NCI-H226 (cell line): ENCODE measurements around the gene PSMA4.
"Not testable (repeated sequence)": the region's sequence is repeated elsewhere in the genome, so short reads cannot be mapped to it uniquely, and the experiment has no call there.

Source experiments
- DNase-seq: peaks from one replicate; pipeline ENCODE4 v3.0.0-alpha.2; 2015

PSMA4 gene

GRCh38 chr15:78540141-78540870 lies at the start of gene PSMA4:
Gene PSMA4 (plus strand): TSS chr15:78540444. CDS start chr15:78541928, 1,484 bp downstream.
- DNase-seq = peak; percentile 84

GRCh38 chr15:78492872-78493271 lies 47.4 kb upstream of the PSMA4 start:
- no peak for DNase-seq

GRCh38 chr15:78501857-78502256 lies 38.4 kb upstream of the PSMA4 start:
- DNase-seq = no peak

DNA sequence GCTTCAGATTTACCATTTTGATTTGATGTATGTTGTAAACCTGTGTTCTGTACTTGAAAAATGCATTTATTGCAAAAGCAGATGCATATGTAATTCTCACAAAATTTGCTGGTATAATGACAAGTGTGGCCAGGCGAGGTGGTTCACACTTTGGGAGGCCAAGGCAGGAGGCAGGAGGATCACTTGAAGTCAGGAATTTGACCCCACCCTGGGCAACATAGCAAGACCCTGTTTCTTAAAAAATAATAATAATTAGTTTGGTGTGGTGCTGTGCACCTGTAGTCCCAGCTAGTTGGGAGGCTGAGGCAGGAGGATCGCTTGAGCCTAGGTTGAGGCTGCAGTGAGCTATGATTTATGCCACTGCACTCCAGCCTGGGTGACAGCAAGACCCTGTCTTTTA lies 37.6 kb upstream of the PSMA4 start:
- no peak for DNase-seq

GRCh38 chr15:78506971-78507830 lies 33.0 kb upstream of the PSMA4 start, which contains the start of gene HYKK:
Gene HYKK (plus strand): TSS chr15:78507577. CDS start chr15:78513089, 5,512 bp downstream.
- DNase-seq = peak; percentile 100

DNA sequence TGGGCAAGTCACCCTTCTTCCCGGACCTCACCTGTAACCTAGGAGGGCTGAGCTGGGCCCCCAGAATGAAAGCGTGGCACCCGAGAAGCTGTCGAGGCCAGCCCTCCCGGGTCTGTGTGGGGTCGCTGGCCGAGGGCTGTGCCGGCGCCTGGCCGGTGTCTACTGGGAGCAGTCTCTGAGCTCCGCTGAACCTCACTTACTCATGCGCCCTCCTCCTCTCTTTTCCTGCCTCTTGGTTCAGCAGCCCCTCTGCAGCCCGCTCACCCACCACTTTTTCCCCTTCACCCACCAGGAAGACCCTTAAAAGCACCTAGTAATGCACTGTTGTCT lies 32.4 kb upstream of the PSMA4 start:
- DNase-seq = no peak

- no peak for DNase-seq
Observed at GRCh38 chr15:78508272-78508671, 32.0 kb upstream of the PSMA4 start.

- no peak for DNase-seq
Observed at GRCh38 chr15:78509726-78510312, 30.4 kb upstream of the PSMA4 start.

GRCh38 chr15:78520035-78520434 lies 20.2 kb upstream of the PSMA4 start:
- DNase-seq = not testable (repeated sequence)

DNA sequence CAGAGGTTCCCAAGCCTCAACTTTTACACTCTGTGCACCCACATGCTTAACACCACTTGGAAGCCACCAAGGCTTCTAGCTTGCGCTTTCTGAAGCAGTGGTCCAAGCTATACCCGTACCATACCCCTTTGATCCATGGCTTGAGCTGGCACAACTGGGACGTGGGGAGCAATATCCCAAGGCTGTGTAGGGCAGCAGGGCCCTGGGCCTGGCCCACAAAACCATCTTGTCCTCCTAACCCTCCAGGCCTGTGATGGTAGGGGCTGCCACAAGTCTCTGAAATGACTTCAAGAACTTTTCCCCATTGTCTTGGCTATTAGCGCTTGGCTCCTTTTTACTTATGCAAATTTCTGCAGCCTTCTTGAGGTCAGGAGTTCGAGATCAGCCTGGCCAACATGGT lies 16.0 kb upstream of the PSMA4 start:
- DNase-seq = no peak

DNA sequence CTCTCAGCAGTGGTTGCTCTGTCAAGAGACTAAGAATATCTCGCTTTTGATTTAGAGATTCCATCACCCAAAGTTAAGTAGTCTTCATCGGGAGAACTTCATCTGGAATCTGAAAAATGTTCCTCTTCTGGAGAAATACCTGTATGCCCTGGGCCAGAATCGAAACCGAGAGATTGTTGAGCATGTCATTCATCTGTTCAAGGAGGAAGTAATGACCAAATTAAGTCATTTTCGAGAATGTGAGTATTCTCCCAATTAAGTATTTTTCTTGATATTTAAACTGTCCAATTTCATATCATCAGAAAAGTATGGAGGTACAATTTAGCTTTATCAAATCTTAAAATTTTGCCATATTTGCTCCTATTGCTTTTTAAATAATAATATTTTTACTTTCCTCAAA lies 12.9 kb upstream of the PSMA4 start:
- DNase-seq = no peak

DNA sequence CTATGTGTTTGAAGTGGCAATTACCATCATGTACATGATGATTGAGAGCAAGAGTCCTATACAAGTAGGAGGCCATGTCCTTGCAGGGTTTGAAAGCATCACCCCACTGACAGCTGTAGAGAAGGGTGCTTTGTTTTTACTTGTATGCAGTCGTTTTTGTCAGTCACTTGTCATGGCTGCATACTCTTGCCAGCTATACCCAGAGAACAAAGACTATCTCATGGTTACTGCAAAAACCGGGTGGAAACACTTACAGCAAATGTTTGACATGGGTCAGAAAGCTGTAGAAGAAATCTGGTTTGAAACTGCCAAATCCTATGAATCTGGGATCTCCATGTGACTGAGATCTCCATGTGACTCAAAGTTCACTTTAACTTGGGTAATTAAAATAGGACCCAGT lies 6.9 kb upstream of the PSMA4 start:
- no peak for DNase-seq

DNA sequence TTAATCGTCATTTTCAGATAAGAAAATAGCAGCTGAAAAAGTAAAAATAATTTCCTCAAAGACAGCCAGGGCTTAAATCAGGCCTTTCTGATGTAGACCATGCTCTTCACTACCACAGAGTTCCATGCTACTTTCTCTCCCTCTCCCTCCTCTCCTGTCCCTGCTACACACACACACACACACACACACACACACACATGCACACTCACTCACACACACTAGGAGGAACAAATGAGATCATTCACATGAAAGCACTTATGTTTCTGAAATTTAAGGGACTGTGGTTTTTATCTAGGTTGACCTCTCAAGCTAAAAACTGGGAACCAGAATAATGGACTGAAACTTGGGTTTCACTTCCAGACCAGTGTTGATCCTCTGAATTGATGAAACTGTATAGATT lies 4.1 kb upstream of the PSMA4 start:
- DNase-seq = no peak

DNA sequence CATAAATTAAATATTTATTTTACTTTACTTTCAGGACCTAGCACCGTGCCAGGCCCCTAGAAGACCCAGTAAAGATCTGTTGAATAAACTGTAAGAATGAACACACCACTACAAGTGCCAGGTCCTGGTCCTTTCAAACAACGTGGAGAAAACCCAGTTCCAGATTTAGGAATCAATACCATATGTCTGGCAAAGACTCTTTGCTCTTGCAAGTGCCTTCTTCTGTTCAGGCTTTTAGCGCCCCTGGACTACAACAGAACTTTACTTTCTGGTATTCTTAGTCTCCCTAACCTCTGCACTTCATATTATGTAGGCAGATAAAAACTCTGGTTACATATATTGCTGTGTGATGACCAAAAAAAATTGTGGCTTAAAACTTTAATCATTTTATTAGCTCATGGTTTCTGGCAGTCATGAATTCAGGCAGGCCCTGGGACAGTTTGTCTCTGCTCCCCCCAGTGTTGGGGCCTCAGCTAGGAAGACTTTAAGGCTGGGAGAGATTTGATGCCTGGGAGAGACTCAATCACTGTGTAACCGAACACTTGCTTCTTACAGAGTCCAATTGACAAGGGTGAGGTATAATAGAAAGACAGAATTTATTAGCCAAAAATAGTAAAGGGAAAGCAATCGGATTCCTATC lies 2.9 kb upstream of the PSMA4 start:
- no peak for DNase-seq

DNA sequence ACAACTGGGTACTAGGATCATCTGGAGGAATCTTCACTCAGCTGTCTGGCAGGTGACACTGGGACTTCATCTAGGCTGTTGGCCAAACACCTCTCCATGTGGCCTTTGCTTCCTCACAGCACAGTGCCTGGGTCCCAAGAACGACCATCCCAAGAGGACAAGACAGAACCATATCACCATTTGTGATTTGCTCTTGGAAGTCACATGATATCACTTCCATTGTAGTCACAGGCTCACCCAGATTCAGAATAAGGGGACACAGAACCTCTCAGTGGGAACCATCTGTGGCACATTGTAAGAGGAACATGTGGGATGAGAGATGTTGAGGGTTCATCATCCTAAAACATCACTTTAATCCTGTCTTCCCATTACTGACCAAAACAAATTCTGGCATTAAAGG lies 1.9 kb upstream of the PSMA4 start:
- no peak for DNase-seq

GRCh38 chr15:78539464-78540140 lies 642 bp upstream of the PSMA4 start:
- DNase-seq = not testable (repeated sequence)

- DNase-seq = peak; percentile 12
Observed at GRCh38 chr15:78540871-78541743, 863 bp downstream of the PSMA4 start.

GRCh38 chr15:78541744-78542034 lies 1.4 kb downstream of the PSMA4 start:
- no peak for DNase-seq

GRCh38 chr15:78542647-78543046 lies 2.4 kb downstream of the PSMA4 start:
- DNase-seq = no peak

GRCh38 chr15:78550194-78550593 lies 9.9 kb downstream of the PSMA4 start:
- no peak for DNase-seq

DNA sequence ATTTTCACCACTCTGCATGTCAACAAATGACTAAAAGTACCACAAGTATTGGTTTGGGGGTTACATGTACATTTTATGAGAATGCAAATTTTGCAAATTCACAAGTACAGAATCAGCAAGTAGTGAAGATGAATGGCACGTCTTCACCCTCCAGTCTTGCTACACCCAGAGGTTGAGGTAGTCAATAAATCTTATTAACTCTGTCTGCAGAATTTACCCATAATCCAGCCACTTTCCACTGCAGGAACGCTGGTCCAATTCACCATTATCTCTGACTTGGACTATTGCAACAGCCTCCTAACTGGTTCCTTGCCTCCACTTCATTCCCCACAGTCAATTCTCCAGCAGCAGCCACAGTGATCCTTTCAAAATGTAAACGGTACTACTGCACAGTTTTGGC lies 10.6 kb downstream of the PSMA4 start:
- no peak for DNase-seq

GRCh38 chr15:78551902-78552301 lies 11.7 kb downstream of the PSMA4 start:
- DNase-seq = no peak
